ENCODE data around the gene F13A1.
A peak's percentile ranks its signal among the peaks of the same experiment; 100 is the strongest.

F13A1 gene

GRCh38 chr6:6166064-6166463 lies 154.4 kb downstream of the F13A1 start:
- TF ChIP-seq CTCF (IDR thresholded peaks at IDR 0.05; ENCODE audit: extremely low read depth, insufficient read depth, missing control alignments), result no peak
- in situ Hi-C loops (cut with MboI; ENCODE audit: low pct_unique_long_range_greater_than_20kb, low sequenced_read_pairs, unreplicated experiment), result no loop called here
- DNase-seq (ENCODE audit: low spot score), result no peak

- no peak for DNase-seq (ENCODE audit: low spot score)
- in situ Hi-C loops (cut with MboI; ENCODE audit: low pct_unique_long_range_greater_than_20kb, low sequenced_read_pairs, unreplicated experiment), result no loop called here
- no peak for TF ChIP-seq CTCF (IDR thresholded peaks at IDR 0.05; ENCODE audit: extremely low read depth, insufficient read depth, missing control alignments)
Measured at GRCh38 chr6:6164367-6164766, 156.1 kb downstream of the F13A1 start.

- in situ Hi-C loops (cut with MboI; ENCODE audit: low pct_unique_long_range_greater_than_20kb, low sequenced_read_pairs, unreplicated experiment), result no loop called here
- DNase-seq (ENCODE audit: low spot score), result no peak
- TF ChIP-seq CTCF (IDR thresholded peaks at IDR 0.05; ENCODE audit: extremely low read depth, insufficient read depth, missing control alignments), result no peak
Measured at GRCh38 chr6:6154335-6154734, 166.1 kb downstream of the F13A1 start.

- in situ Hi-C loops (cut with MboI; ENCODE audit: low pct_unique_long_range_greater_than_20kb, low sequenced_read_pairs, unreplicated experiment), result no loop called here
- TF ChIP-seq CTCF (IDR thresholded peaks at IDR 0.05; ENCODE audit: extremely low read depth, insufficient read depth, missing control alignments), result no peak
- DNase-seq (ENCODE audit: low spot score), result no peak
Measured at GRCh38 chr6:6152060-6152459, 168.4 kb downstream of the F13A1 start.

GRCh38 chr6:6148192-6148815 lies 172.2 kb downstream of the F13A1 start:
- TF ChIP-seq CTCF (IDR thresholded peaks at IDR 0.05; ENCODE audit: extremely low read depth, insufficient read depth, missing control alignments), result no peak
- no peak for DNase-seq (ENCODE audit: low spot score)
- in situ Hi-C loops (cut with MboI; ENCODE audit: low pct_unique_long_range_greater_than_20kb, low sequenced_read_pairs, unreplicated experiment), result no loop called here

GRCh38 chr6:6131492-6132109 lies 188.9 kb downstream of the F13A1 start:
- in situ Hi-C loops (cut with MboI; ENCODE audit: low pct_unique_long_range_greater_than_20kb, low sequenced_read_pairs, unreplicated experiment), result no loop called here
- DNase-seq (ENCODE audit: low spot score), result peak; percentile 56
- TF ChIP-seq CTCF (IDR thresholded peaks at IDR 0.05; ENCODE audit: extremely low read depth, insufficient read depth, missing control alignments), result peak; percentile 57

All from GM13977 (cell line).